ENCODE data around the gene VSTM2B. TPM values are rescaled to one million over a fixed set of nuclear protein-coding genes. Genes with fewer than 3 reads are reported as not detected.

Gene VSTM2B
- total RNA-seq, 1 experiment from 2014 or later: 0.31 TPM

GRCh38 chr19:29547981-29548380 lies 22.2 kb downstream of the VSTM2B start:
- Mint-ChIP-seq H3K27ac (no peak overlapping the region), H3K36me3 (ENCODE audit: insufficient read depth in 1 of 3, low read depth in 3 of 3) (no peaks in the 10 kb centered on the region), H3K9me3 (0 out of 5 replicates have a peak, but pooled peaks cover 3 to 4% of the 10 kb centered on the region in 2 experiments), H3K4me3 (no peak overlapping the region), H3K27me3 (ENCODE audit: low read depth) (peaks cover 11% of the 10 kb centered on the region), H3K4me1 (peaks cover 5 to 10% of the 10 kb centered on the region in 2 experiments)
- Histone ChIP-seq H3K4me2 (ENCODE audit: insufficient read depth, insufficient read length, low read length) (no peak overlapping the region), H3T11ph (ENCODE audit: low read length) (no peak overlapping the region), H4K20me1 (ENCODE audit: control insufficient read depth, insufficient read depth, insufficient read length) (peaks cover 2% of the 10 kb centered on the region), H3K27me3 (ENCODE audit: insufficient read depth, low read length) (no peaks in the 10 kb centered on the region), H3K79me2 (ENCODE audit: insufficient read depth, low read length) (no peaks in the 10 kb centered on the region), H4K5ac (ENCODE audit: insufficient read length, low read depth, low read length) (no peak overlapping the region), H3K9ac (ENCODE audit: extremely low read depth, insufficient read length, low read length) (no peak overlapping the region), H3K27ac (ENCODE audit: insufficient read length, low read depth, low read length) (no peak overlapping the region), H3K9me3 (ENCODE audit: control insufficient read depth, low read depth, low read length) (no peaks in the 10 kb centered on the region), H2AFZ (ENCODE audit: low read length) (no peak overlapping the region), H3K79me1 (ENCODE audit: insufficient read depth, low read depth, low read length, poor library complexity, severe bottlenecking) (no peaks in the 10 kb centered on the region), H2BK120ac (ENCODE audit: low read depth, low read length, poor library complexity, severe bottlenecking) (no peak overlapping the region), H3K56ac (ENCODE audit: insufficient read length, low read depth, low read length) (no peak overlapping the region), H3K14ac (ENCODE audit: insufficient read depth, low read length) (no peak overlapping the region), H3K23ac (ENCODE audit: insufficient read length, low read depth, low read length) (no peak overlapping the region), H3K4ac (ENCODE audit: low read depth, low read length) (no peak overlapping the region), H2BK12ac (ENCODE audit: insufficient read length, low read depth, low read length) (no peak overlapping the region), H4K8ac (replicated peaks; ENCODE audit: insufficient read length, low read depth, low read length) (no peak overlapping the region), H4K91ac (ENCODE audit: insufficient read length, low read depth, low read length) (no peak overlapping the region), H2BK5ac (ENCODE audit: insufficient read length, low read length) (no peak overlapping the region), H2AK5ac (ENCODE audit: insufficient read length, low read length) (no peak overlapping the region), H2BK20ac (ENCODE audit: low read depth, low read length, poor library complexity, severe bottlenecking) (no peak overlapping the region), H3K23me2 (ENCODE audit: insufficient read length, low read depth, low read length, poor library complexity, severe bottlenecking) (no peaks in the 10 kb centered on the region), H3K18ac (ENCODE audit: insufficient read length, low read depth, low read length) (no peak overlapping the region), H3K4me1 (ENCODE audit: insufficient read depth, low read length) (no peaks in the 10 kb centered on the region), H2BK15ac (ENCODE audit: low read depth, low read length) (no peak overlapping the region)
- DNase-seq: no peak
- WGBS (ENCODE audit: extremely low coverage, insufficient read length, low lambda C conversion rate): no CpG with 5 or more reads among the region's 8 CpGs
- TF ChIP-seq CTCF (conservative IDR thresholded peaks at IDR 0.05): no peak
